Measurements from ENCODE around the gene GLT8D2. TPM values are rescaled to one million over a fixed set of nuclear protein-coding genes. Genes with fewer than 3 reads are reported as not detected.
A peak's percentile ranks its signal among the peaks of the same experiment; 100 is the strongest.

Gene GLT8D2
- total RNA-seq, 2 experiments from 2014 or later: 0.43 TPM; not detected in 1

DNA sequence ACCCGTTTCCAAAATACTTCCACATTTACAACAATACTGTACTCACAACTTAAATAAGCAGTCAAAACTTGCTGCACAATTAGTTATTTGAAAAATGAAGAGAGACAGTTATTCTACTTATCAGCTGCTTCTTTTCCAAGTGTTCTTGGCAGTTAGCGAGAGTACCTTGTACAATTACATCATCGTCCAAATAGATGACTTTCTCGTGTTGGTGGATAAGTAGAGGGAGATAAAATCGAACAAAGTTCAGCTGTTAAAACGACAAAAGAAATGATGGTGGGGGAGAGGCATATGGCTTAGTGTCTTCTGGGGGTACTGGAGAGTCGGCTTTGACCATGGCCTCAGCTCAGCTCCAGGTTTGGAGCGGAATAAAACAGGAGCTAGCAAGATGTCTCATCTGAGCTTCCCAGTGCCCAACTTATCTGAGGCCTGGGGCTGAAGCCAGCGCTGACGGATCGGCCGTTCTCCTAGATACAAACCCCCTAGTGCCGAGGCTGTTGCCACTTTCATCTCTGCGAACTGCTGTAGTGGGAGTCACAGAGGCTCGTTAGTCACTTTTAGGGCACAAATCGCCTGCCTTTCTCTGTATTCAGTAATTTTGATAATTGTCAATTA lies 52.6 kb downstream of the GLT8D2 start:
- H3K4me1 Mint-ChIP-seq: no peaks in the 10 kb centered on the region
- H3K27me3 Mint-ChIP-seq: peaks cover 3% of the 10 kb centered on the region
- H3K36me3 Mint-ChIP-seq: no peaks in the 10 kb centered on the region
- no peak overlapping the region for H3K4me3 Mint-ChIP-seq
- no peaks in the 10 kb centered on the region for H3K9me3 Mint-ChIP-seq
- H3K27ac Mint-ChIP-seq: no peak overlapping the region
- DNase-seq: no peak

DNA sequence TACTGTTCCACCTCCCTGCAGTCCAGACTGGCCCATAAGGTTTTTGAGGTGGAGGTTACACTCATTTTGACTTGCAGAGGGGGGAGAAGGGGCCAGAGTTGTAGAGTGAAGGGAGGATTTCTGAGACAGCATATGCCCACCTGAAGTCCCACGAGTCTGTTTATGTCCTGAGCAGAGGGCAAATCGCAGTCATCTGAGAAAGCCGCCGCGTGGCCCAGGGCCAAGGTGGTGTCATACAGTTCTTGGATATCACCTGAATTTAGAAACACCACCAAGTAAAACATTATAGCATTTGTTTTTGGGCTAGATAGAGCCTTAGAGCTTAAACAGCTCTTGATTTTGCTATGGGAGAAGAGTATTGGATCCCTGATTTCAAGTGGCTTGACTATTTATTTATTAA lies 53.4 kb downstream of the GLT8D2 start:
- Mint-ChIP-seq H3K4me1 (no peaks in the 10 kb centered on the region), H3K36me3 (no peaks in the 10 kb centered on the region), H3K27me3 (peaks cover 3% of the 10 kb centered on the region), H3K27ac (no peak overlapping the region), H3K9me3 (no peaks in the 10 kb centered on the region), H3K4me3 (no peak overlapping the region)
- no peak for DNase-seq

DNA sequence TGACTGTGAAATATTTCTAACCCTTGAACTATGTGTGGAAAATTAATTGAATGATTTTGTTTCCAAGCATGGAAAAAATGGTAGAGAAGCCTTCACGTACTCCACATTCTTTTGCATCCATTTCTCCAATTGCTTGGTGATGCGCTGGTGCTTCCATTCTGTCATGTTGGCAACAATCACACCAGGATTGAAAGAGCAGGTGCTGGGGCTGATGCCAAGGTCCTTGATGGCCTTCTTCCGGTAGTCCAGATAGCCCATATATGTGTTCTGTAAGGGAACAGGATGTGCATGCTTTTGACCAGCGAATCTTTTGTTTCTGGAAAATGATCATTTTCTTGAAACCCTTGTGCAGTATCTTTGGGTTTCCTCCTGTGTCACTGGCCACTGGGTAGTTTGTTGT lies 55.8 kb downstream of the GLT8D2 start:
- H3K27me3 Mint-ChIP-seq: no peaks in the 10 kb centered on the region

DNA sequence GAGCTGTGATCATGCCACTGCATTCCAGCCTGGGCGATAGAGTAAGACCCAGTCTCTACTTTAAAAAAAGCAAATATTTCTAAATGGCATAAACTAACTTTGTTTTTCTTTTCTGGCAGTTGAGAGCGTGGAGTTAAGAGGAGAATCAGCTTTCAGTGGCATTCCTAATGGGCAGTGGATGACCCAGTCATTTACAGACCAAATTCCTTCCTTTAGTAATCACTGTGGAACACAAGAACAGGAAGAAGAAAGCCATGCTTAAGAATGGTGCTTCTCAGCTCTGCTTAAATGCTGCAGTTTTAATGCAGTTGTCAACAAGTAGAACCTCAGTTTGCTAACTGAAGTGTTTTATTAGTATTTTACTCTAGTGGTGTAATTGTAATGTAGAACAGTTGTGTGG lies 63.2 kb downstream of the GLT8D2 start:
- Mint-ChIP-seq H3K4me3 (no peak overlapping the region), H3K9me3 (no peaks in the 10 kb centered on the region), H3K4me1 (no peaks in the 10 kb centered on the region), H3K27ac (no peak overlapping the region), H3K36me3 (peaks cover 9% of the 10 kb centered on the region), H3K27me3 (no peaks in the 10 kb centered on the region)
- DNase-seq: no peak

More for the DNA sequence above, 55.8 kb downstream of the GLT8D2 start:
- H3K27ac Mint-ChIP-seq: no peak overlapping the region
- H3K36me3 Mint-ChIP-seq: no peaks in the 10 kb centered on the region
- no peak for DNase-seq
- no peak overlapping the region for H3K4me3 Mint-ChIP-seq
- no peaks in the 10 kb centered on the region for H3K9me3 Mint-ChIP-seq
- H3K4me1 Mint-ChIP-seq: no peaks in the 10 kb centered on the region

DNA sequence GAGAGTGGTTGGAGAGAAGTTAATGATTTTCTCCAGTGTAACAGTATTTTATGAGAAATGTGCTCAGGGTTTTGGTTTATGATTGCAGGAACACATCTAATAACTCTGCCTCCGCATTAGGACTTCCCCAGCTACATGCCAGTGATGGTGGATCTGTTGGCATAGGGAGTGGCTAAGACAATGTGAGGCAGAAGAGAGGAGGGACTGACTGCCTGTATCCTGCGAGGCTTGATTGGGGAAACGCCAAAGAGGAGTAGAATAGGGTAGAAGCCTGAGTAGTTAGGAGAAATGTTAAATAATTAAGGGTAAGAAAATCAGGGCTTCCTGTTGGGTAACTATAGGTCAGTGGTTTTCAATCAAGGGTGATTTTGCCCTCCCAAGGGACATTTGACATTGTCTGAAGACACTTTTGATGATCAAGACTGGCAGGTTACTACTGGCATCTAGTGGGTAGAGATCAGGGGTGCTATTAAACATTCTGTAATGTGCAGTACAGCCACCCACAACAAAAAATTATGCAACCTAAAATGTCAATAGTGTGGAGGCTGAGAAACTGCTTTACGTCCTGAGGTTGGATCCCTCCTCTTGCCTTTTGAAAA lies 71.5 kb downstream of the GLT8D2 start:
- Mint-ChIP-seq H3K36me3 (peaks cover 24% of the 10 kb centered on the region), H3K4me3 (no peak overlapping the region), H3K27ac (no peak overlapping the region), H3K27me3 (no peaks in the 10 kb centered on the region), H3K9me3 (no peaks in the 10 kb centered on the region), H3K4me1 (peaks cover 10% of the 10 kb centered on the region)
- no peak for DNase-seq

DNA sequence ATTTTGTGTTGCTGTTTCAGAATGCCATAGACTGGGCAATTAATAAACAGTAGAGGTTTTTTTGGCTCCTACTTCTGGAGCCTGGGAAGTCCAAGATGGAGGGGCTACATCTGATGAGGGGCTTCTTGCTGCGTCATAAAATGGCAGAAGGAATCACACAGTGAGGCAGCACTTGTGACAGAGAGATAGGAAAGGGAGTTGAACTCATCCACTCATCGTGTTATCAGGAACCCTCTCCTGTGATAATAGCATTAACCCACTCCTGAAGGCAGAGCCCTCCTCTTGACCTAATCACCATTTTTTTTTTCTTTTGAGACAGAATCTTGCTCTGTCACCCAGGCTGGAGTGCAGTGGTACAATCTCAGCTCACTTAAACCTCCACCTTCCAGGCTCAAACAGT lies 74.6 kb downstream of the GLT8D2 start:
- Mint-ChIP-seq H3K4me3 (no peak overlapping the region), H3K27me3 (no peaks in the 10 kb centered on the region), H3K27ac (no peak overlapping the region), H3K9me3 (no peaks in the 10 kb centered on the region), H3K4me1 (peaks cover 25% of the 10 kb centered on the region), H3K36me3 (peaks cover 28% of the 10 kb centered on the region)
- DNase-seq: no peak

DNA sequence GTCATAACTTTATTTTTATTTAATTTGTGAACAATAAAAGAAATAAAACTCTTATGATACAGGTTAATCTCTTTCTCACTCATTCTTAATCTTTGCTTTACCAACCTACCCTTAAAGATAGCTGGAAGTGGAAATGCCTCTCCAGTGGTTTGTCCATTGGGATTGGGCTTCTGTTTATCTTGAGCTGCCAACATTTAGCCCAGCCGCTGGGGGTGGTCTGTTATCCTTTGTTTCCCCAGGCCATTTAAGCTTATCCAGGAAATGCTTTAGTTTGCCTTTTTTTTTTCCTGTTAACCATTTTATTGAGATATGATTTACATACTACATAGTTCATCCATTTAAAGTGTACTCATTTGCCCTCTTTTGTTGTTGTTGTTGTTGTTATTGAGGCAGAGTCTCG lies 76.1 kb downstream of the GLT8D2 start:
- H3K27ac Mint-ChIP-seq: no peak overlapping the region
- peaks cover 32% of the 10 kb centered on the region for H3K4me1 Mint-ChIP-seq

DNA sequence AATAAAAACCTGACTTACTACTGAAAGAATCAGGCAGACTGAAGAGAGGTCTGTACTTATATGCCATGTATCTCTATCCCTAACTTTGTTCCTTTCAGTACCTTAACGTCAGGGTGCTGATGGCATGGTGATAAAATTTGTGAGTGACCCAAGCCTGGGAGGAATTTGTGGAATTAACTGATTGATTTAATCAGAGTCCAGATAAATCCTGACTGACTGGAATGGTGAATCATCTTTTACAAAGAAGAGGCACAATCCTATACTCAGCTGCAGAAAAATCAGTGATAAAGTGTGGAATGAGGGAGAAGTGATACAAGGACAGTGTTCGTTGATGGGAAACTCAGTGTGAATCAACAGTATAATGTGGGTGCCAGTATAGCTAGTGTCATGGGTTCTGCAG lies 80.6 kb downstream of the GLT8D2 start:
- no peak overlapping the region for H3K4me3 Mint-ChIP-seq

More for the DNA sequence above, 76.1 kb downstream of the GLT8D2 start:
- no peak for DNase-seq
- no peaks in the 10 kb centered on the region for H3K27me3 Mint-ChIP-seq
- H3K4me3 Mint-ChIP-seq: no peak overlapping the region
- H3K36me3 Mint-ChIP-seq: peaks cover 33% of the 10 kb centered on the region
- H3K9me3 Mint-ChIP-seq: no peaks in the 10 kb centered on the region

DNA sequence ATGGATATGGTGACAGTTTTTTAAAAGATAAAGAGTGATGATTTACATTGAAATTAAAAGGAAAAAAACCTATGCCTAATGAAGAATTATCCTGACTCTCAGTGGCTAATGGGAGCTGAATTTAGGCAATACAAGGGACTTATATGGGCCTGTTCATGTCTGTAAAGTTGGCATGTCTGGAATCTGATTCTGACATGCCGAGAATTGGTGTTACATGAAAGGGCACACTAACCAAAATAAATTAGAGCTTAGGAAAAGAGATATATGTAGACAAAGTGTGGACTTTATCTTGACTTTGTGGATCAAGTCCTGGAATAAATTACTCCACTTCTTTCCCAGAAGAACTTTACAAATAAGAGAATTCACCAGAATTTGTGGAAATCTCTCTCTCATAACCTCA lies 83.3 kb downstream of the GLT8D2 start:
- H3K36me3 Mint-ChIP-seq: peaks cover 42% of the 10 kb centered on the region
- peak overlapping the region; percentile 98 for H3K4me3 Mint-ChIP-seq
- peaks cover 57% of the 10 kb centered on the region for H3K4me1 Mint-ChIP-seq
- no peak for DNase-seq
- H3K27ac Mint-ChIP-seq: peak overlapping the region; percentile 98
- no peaks in the 10 kb centered on the region for H3K9me3 Mint-ChIP-seq
- H3K27me3 Mint-ChIP-seq: no peaks in the 10 kb centered on the region

More for the DNA sequence above, 80.6 kb downstream of the GLT8D2 start:
- no peak for DNase-seq
- H3K27ac Mint-ChIP-seq: peak overlapping the region; percentile 57
- H3K9me3 Mint-ChIP-seq: no peaks in the 10 kb centered on the region
- peaks cover 58% of the 10 kb centered on the region for H3K4me1 Mint-ChIP-seq
- H3K27me3 Mint-ChIP-seq: no peaks in the 10 kb centered on the region
- peaks cover 47% of the 10 kb centered on the region for H3K36me3 Mint-ChIP-seq

DNA sequence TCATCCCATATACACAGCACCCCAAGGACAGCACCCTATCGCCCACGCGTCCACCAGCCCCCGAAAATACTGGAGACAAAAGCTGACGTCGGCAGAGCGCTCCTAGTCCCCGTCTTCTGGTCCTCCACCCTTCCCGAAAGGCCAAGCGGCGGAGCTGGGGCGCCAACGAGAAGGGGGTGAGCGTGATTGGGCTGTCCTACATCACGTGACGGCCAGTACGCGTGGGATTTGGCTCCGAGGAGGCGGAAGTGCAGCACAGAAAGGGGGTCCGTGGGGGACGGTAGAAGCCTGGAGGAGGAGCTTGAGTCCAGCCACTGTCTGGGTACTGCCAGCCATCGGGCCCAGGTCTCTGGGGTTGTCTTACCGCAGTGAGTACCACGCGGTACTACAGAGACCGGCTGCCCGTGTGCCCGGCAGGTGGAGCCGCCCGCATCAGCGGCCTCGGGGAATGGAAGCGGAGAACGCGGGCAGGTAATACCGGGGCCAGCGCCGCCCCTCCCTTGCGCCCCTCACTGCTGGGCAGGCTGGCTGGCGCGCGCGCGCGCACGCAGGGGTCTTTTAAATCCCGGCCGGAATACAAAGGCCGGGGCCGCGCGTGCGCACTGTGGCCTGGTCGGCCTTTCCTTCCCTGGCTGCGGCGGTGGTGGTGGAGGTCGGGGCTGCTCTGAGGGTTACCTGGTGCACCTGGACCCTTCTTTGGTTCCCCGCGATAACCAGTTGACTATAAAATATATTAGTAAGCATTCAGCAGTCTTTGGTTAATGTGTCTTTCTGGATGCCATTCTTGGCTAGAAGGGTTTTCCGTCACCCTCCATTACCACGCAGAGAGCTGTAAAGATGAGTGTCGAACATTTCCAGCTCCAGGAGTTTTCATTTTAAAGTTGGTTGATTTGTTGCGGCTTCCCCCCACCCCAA lies 84.1 kb downstream of the GLT8D2 start, which contains the start of gene TDG:
TSS of gene TDG (plus strand) at position 283 of the 915 bp plus-strand sequence. CDS start at position 449, 166 bp downstream.
- Mint-ChIP-seq H3K9me3 (no peaks in the 10 kb centered on the region), H3K36me3 (peaks cover 37% of the 10 kb centered on the region), H3K4me1 (peaks cover 52% of the 10 kb centered on the region), H3K4me3 (peak within 1 kb of the TSS; percentile 98), H3K27me3 (no peaks in the 10 kb centered on the region), H3K27ac (peak within 1 kb of the TSS; percentile 98)
- DNase-seq: peak; percentile 98

DNA sequence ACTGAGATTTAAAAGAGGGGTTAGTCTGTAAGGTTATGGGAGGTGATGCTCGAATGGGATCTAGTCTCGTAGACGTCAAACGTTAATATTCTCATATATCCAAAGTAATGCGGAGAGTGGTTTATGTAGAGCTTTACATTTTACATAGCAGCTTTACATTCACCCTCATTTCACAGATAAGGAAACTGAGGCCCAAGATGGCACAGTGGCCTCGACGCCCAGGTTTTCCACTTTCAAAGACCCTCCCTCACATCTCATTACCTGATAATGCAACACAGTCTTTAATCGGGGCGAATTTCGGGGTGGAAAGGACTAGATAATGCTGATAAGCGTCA lies 84.8 kb downstream of the GLT8D2 start:
- Mint-ChIP-seq H3K27ac (peak overlapping the region; percentile 98), H3K36me3 (peaks cover 37% of the 10 kb centered on the region), H3K27me3 (no peaks in the 10 kb centered on the region), H3K4me3 (peak overlapping the region; percentile 98), H3K4me1 (peaks cover 51% of the 10 kb centered on the region), H3K9me3 (no peaks in the 10 kb centered on the region)
- DNase-seq: no peak

DNA sequence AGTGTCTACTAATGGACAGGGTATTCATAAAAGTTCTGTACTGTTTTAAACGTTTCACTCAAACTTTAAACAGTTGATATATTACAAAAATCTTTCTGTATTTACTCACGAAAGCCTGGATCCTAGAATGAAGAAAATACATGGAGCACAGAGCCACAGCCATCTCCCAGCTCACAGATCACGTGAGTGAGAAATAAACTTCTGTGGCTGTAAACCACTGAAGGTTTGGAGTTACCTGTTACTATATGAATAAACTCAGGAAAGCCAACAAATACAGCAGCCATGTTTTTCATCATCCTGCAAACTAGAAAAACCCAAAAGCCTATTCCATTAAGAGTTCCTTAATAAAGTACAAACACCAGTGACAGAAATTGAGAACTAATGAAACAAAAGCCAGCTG lies 85.2 kb downstream of the GLT8D2 start:
- no peaks in the 10 kb centered on the region for H3K27me3 Mint-ChIP-seq
- H3K36me3 Mint-ChIP-seq: peaks cover 37% of the 10 kb centered on the region
- H3K4me1 Mint-ChIP-seq: peaks cover 48% of the 10 kb centered on the region
- H3K27ac Mint-ChIP-seq: peak overlapping the region; percentile 98
- peak overlapping the region; percentile 98 for H3K4me3 Mint-ChIP-seq
- no peak for DNase-seq
- no peaks in the 10 kb centered on the region for H3K9me3 Mint-ChIP-seq

DNA sequence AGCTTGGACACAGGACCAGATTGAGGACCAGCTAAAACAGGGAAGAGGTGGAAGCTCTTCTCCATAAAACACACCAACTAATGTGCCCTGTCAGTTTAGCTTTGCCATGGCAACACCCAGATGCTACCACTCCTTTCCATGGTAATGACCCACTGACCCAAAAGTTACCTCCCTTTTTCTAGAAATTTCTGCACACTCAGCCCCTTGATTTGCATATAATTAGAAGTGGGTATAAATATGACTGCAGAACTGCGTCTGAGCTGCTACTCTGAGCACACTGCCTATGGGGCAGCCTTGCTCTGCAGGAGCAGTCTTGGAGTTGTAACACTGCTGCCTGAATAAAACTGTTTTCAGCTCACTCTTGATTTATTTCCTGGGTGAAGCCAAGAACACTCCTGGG lies 87.5 kb downstream of the GLT8D2 start:
- no peak overlapping the region for H3K27ac Mint-ChIP-seq
- DNase-seq: no peak
- H3K4me3 Mint-ChIP-seq: no peak overlapping the region
- no peaks in the 10 kb centered on the region for H3K27me3 Mint-ChIP-seq
- peaks cover 32% of the 10 kb centered on the region for H3K4me1 Mint-ChIP-seq
- H3K9me3 Mint-ChIP-seq: no peaks in the 10 kb centered on the region
- H3K36me3 Mint-ChIP-seq: peaks cover 19% of the 10 kb centered on the region

DNA sequence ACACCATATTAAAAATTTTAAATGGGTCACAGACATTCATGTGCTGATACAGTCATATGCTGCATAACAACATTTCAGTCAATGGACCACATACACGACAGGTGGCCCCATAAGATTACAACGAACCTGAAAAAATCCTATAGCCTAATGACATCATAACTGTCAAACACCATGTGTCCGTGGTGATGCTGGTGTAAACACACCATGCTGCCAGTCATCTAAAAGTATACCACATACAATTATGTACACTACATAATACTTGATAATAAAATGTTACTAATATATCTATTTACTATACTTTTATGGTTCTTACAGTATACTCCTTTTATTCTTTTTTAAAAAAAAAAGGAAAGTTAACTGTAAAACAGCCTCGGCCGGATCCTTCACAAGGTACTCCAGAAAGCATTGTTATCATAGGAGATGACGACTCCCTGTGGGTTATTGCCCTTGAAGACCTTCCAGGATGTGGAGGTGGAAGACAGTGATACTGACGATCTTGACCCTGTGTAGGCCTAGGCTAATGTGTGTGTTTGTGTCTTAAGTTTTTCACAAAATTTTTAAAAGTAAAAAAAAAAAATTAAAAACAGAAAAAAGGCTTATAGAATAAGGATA lies 89.3 kb downstream of the GLT8D2 start:
- peaks cover 26% of the 10 kb centered on the region for H3K4me1 Mint-ChIP-seq
- H3K36me3 Mint-ChIP-seq: peaks cover 11% of the 10 kb centered on the region
- no peak for DNase-seq
- H3K4me3 Mint-ChIP-seq: no peak overlapping the region
- no peaks in the 10 kb centered on the region for H3K9me3 Mint-ChIP-seq
- no peaks in the 10 kb centered on the region for H3K27me3 Mint-ChIP-seq
- H3K27ac Mint-ChIP-seq: no peak overlapping the region

DNA sequence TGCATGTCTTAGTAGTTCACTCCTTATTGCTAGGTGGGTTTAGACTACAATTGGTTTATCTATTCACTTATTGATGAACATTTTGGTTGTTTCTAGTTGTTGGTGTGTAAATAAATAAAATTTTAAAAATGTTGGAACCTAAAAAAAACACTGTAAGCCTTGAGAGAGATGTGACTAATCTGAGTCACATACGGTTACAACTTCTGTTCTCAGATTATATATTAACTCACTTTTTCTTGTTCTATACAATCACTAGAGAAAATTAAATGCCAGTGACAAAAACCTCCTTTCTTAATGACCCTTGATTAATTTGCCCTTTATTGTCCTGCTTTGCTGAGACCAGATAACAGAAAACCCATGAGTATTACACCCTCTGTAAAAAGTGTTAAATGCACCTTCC lies 91.4 kb downstream of the GLT8D2 start:
- peaks cover 23% of the 10 kb centered on the region for H3K36me3 Mint-ChIP-seq
- H3K4me3 Mint-ChIP-seq: peak overlapping the region; percentile 42
- no peak for DNase-seq
- H3K9me3 Mint-ChIP-seq: no peaks in the 10 kb centered on the region
- no peak overlapping the region for H3K27ac Mint-ChIP-seq
- peaks cover 29% of the 10 kb centered on the region for H3K4me1 Mint-ChIP-seq
- H3K27me3 Mint-ChIP-seq: no peaks in the 10 kb centered on the region

All from activated naive CD8-positive, alpha-beta T cell treated with anti-CD3 and anti-CD28 coated beads for 36 hours (primary cell).